Karpas-422 (cell line): ENCODE measurements around the gene CACNA2D3. TPM values are rescaled to one million over a fixed set of nuclear protein-coding genes. Genes with fewer than 3 reads are reported as not detected.
A peak's percentile ranks its signal among the peaks of the same experiment; 100 is the strongest.

Experiments used
- DNase-seq: peaks from one replicate; pipeline ENCODE4 v3.0.0-alpha.2; 2015
- H2AFZ ChIP-seq: fragments of 200-600 bp; sonication (generic); 2 replicates; pipeline ENCODE4 v1.6.1; 2014; ENCODE audit warnings: antibody characterized with exemption, low read length, mixed read lengths
- H3K27ac ChIP-seq: fragments of 200-600 bp; sonication (generic); 2 replicates; pipeline ENCODE4 v1.5.1; 2014; ENCODE audit warnings: mild to moderate bottlenecking, low read length, moderate library complexity
- H3K27me3 ChIP-seq: fragments of 200-600 bp; sonication (generic); 2 replicates; pipeline ENCODE4 v1.6.1; 2014; ENCODE audit warnings: low read length, mixed read lengths
- H3K36me3 ChIP-seq: fragments of 200-600 bp; sonication (generic); 2 replicates; pipeline ENCODE4 v1.6.1; 2014; ENCODE audit warnings: low read length, mixed read lengths; ENCODE audit not compliant: insufficient read depth
- H3K4me1 ChIP-seq: fragments of 200-600 bp; sonication (generic); 2 replicates; pipeline ENCODE4 v1.6.1; 2014; ENCODE audit warnings: mild to moderate bottlenecking, low read length, mixed read lengths
- H3K4me2 ChIP-seq: fragments of 200-600 bp; sonication (generic); 2 replicates; pipeline ENCODE4 v1.6.1; 2014; ENCODE audit warnings: low read length, low read depth, mild to moderate bottlenecking; ENCODE audit not compliant: poor library complexity, severe bottlenecking
- H3K4me3 ChIP-seq: fragments of 200-600 bp; sonication (generic); 2 replicates; pipeline ENCODE4 v1.5.1; 2014; ENCODE audit warnings: mild to moderate bottlenecking, antibody characterized with exemption, low read length, mixed read lengths
- H3K79me2 ChIP-seq: fragments of 200-600 bp; sonication (generic); 2 replicates; pipeline ENCODE4 v1.6.1; 2014; ENCODE audit warnings: mild to moderate bottlenecking, low read length, mixed read lengths
- H3K9ac ChIP-seq: fragments of 200-600 bp; sonication (generic); 2 replicates; pipeline ENCODE4 v1.6.0; 2014; ENCODE audit warnings: low read length
- H3K9me2 ChIP-seq: fragments of 200-600 bp; sonication (generic), shearing (Covaris generic); replicated peaks from 2 replicates; pipeline ENCODE4 v1.6.0; 2014; ENCODE audit warnings: mild to moderate bottlenecking, low read length, moderate library complexity; ENCODE audit not compliant: insufficient read depth
- H3K9me3 ChIP-seq: fragments of 300-700, 200-600 bp; sonication (generic); 2 replicates; pipeline ENCODE4 v1.6.1; 2014; ENCODE audit warnings: low read length, mixed read lengths
- H4K20me1 ChIP-seq: fragments of 200-600 bp; sonication (generic); 2 replicates; pipeline ENCODE4 v1.6.1; 2014; ENCODE audit warnings: mild to moderate bottlenecking, antibody characterized with exemption, low read length, low read depth; ENCODE audit not compliant: insufficient read depth
- total RNA-seq: library from RNA; depleted of rRNA; stranded (reverse); fragments of >200 nt; shearing (Covaris generic); gene quantifications from 2 replicates; pipeline ENCODE4 v1.2.3, GENCODE V29; 2014; ENCODE audit warnings: low replicate concordance

Gene CACNA2D3
- total RNA-seq, 1 experiment from 2014 or later: not detected

GRCh38 chr3:54899273-54899672, 776.9 kb downstream of the CACNA2D3 start:
- no peak for DNase-seq
- Histone ChIP-seq H3K9me2 (no peaks in the 10 kb centered on the region), H3K9me3 (no peaks in the 10 kb centered on the region), H3K27ac (no peak overlapping the region), H3K79me2 (no peaks in the 10 kb centered on the region), H3K4me1 (no peaks in the 10 kb centered on the region), H3K4me3 (no peak overlapping the region), H3K9ac (no peak overlapping the region), H3K36me3 (no peaks in the 10 kb centered on the region), H2AFZ (no peak overlapping the region), H3K4me2 (no peak overlapping the region), H4K20me1 (no peaks in the 10 kb centered on the region), H3K27me3 (no peaks in the 10 kb centered on the region)

DNA sequence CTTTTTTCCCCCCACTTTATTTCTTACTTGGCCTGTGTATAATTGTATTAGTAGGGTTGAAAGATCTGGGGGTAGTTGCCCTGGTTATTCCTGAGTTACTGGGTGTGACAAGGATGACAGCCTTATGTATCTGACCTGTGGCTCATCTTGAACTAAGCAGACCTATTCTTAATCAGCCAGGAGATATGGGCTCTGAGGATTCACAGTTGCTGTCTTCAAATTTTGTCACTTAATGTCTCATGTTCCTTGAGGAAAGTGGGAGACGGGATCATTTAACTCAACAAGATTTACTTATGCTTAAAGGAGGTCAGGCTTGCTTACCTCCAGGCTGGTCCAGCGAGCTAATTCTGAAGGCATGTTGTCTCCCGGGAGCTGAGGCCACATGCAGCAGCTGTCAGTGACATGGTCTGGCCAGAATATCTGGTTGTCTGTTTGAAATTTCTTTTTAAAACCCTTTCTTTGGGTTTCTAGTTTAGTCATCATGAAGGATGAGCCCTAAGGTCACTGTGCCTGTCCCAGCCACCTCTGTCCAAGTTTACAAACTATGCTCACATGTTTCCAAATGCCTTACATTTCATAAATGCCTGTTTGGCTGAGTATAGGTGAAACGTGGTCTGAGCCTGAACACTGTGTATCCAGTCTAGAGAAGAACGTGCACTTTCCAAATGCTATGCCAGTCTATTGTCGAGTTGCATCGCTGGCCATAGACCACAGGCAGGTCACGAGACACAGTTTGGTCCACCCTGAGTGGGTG, 778.7 kb downstream of the CACNA2D3 start:
- no peaks in the 10 kb centered on the region for H3K27me3 ChIP-seq
- no peaks in the 10 kb centered on the region for H3K9me2 ChIP-seq
- no peaks in the 10 kb centered on the region for H4K20me1 ChIP-seq
- no peak overlapping the region for H3K4me2 ChIP-seq
- H3K9me3 ChIP-seq: no peaks in the 10 kb centered on the region
- H3K4me1 ChIP-seq: no peaks in the 10 kb centered on the region
- H2AFZ ChIP-seq: no peak overlapping the region
- DNase-seq: no peak
- H3K9ac ChIP-seq: no peak overlapping the region
- no peaks in the 10 kb centered on the region for H3K36me3 ChIP-seq
- H3K79me2 ChIP-seq: no peaks in the 10 kb centered on the region
- H3K4me3 ChIP-seq: no peak overlapping the region
- H3K27ac ChIP-seq: no peak overlapping the region

- Histone ChIP-seq H3K9me3 (no peaks in the 10 kb centered on the region), H3K4me1 (no peaks in the 10 kb centered on the region), H3K9me2 (no peaks in the 10 kb centered on the region), H3K4me3 (no peak overlapping the region), H3K79me2 (no peaks in the 10 kb centered on the region), H3K27ac (no peak overlapping the region), H3K27me3 (no peaks in the 10 kb centered on the region), H2AFZ (no peak overlapping the region), H3K36me3 (no peaks in the 10 kb centered on the region), H3K4me2 (no peak overlapping the region), H4K20me1 (no peaks in the 10 kb centered on the region), H3K9ac (no peak overlapping the region)
- DNase-seq: no peak
These were observed 779.7 kb downstream of the CACNA2D3 start for GRCh38 chr3:54901906-54902685.

DNA sequence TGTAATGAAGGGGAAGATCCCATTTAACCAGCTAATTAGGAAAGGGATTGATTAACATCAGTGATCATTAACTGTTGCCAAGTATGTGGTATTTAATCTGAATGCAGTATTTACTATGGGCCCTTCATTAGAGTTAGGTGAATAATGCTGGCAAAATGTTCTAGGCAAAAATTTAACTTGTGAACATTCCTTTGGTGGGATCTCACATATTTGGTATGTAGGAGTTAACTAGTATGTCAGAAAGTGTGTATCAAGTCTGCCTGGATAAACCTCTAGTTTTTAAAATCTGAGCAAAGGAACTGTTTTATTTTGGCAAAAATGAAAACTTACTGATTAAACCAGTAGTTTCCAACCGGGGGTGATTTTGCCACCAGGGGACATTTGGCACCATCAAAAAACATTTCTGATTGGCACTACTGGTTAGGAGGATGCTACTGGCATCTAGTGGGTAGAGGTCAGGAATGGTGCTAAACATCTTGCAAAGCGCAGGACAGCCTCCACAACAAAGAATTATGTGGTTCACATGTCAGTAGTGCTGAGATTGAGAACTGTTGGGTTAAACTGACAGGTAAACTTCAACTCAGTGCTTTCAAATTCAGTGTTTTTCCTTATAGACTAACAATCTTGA, 783.0 kb downstream of the CACNA2D3 start:
- H3K9ac ChIP-seq: no peak overlapping the region
- H3K27ac ChIP-seq: no peak overlapping the region
- H2AFZ ChIP-seq: no peak overlapping the region
- H3K4me3 ChIP-seq: no peak overlapping the region
- no peaks in the 10 kb centered on the region for H3K79me2 ChIP-seq
- no peaks in the 10 kb centered on the region for H3K9me3 ChIP-seq
- H3K36me3 ChIP-seq: no peaks in the 10 kb centered on the region
- H4K20me1 ChIP-seq: no peaks in the 10 kb centered on the region
- 0 out of 2 replicates have a peak, but pooled peaks cover 2% of the 10 kb centered on the region for H3K27me3 ChIP-seq
- peak; percentile 36 for DNase-seq
- no peaks in the 10 kb centered on the region for H3K9me2 ChIP-seq
- no peak overlapping the region for H3K4me2 ChIP-seq
- H3K4me1 ChIP-seq: no peaks in the 10 kb centered on the region

GRCh38 chr3:54905920-54906319, 783.6 kb downstream of the CACNA2D3 start:
- Histone ChIP-seq H3K36me3 (no peaks in the 10 kb centered on the region), H3K79me2 (no peaks in the 10 kb centered on the region), H2AFZ (no peak overlapping the region), H3K4me1 (no peaks in the 10 kb centered on the region), H3K27me3 (0 out of 2 replicates have a peak, but pooled peaks cover 2% of the 10 kb centered on the region), H3K9ac (no peak overlapping the region), H3K4me2 (no peak overlapping the region), H3K4me3 (no peak overlapping the region), H3K9me3 (no peaks in the 10 kb centered on the region), H3K9me2 (no peaks in the 10 kb centered on the region), H4K20me1 (no peaks in the 10 kb centered on the region), H3K27ac (no peak overlapping the region)
- DNase-seq: peak; percentile 5

DNA sequence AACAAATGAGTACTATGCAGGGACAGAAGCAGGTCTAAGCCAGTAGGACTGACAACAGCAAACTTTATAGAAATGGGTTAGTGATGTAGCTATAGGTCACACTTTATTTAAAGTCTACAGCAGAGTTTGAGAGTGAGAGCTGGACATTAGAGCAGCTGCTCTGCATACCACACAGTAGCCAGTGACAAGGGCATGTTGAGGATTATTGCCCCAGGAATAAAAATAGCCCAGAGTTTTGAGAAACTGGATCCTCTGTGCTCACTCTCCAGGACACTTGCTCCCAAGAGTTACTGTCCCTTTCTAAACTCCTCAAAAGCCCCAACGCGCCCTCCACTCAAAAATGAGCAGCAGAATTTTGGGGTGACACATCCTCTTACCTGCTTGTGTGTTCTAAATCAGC, 784.4 kb downstream of the CACNA2D3 start:
- Histone ChIP-seq H3K36me3 (no peaks in the 10 kb centered on the region), H3K4me2 (no peak overlapping the region), H3K9me3 (no peaks in the 10 kb centered on the region), H3K27ac (no peak overlapping the region), H3K4me1 (no peaks in the 10 kb centered on the region), H2AFZ (no peak overlapping the region), H3K79me2 (no peaks in the 10 kb centered on the region), H3K4me3 (no peak overlapping the region), H3K27me3 (0 out of 2 replicates have a peak, but pooled peaks cover 2% of the 10 kb centered on the region), H4K20me1 (no peaks in the 10 kb centered on the region), H3K9me2 (no peaks in the 10 kb centered on the region), H3K9ac (no peak overlapping the region)
- peak; percentile 10 for DNase-seq

GRCh38 chr3:54909191-54909590, 786.8 kb downstream of the CACNA2D3 start:
- no peaks in the 10 kb centered on the region for H3K36me3 ChIP-seq
- no peak overlapping the region for H2AFZ ChIP-seq
- H3K27ac ChIP-seq: no peak overlapping the region
- H3K9me3 ChIP-seq: no peaks in the 10 kb centered on the region
- H3K79me2 ChIP-seq: no peaks in the 10 kb centered on the region
- no peak overlapping the region for H3K4me2 ChIP-seq
- no peaks in the 10 kb centered on the region for H3K9me2 ChIP-seq
- H3K9ac ChIP-seq: no peak overlapping the region
- H4K20me1 ChIP-seq: no peaks in the 10 kb centered on the region
- peak; percentile 19 for DNase-seq
- H3K27me3 ChIP-seq: 0 out of 2 replicates have a peak, but pooled peaks cover 2% of the 10 kb centered on the region
- no peaks in the 10 kb centered on the region for H3K4me1 ChIP-seq
- no peak overlapping the region for H3K4me3 ChIP-seq

GRCh38 chr3:54914180-54914579, 791.8 kb downstream of the CACNA2D3 start:
- H2AFZ ChIP-seq: no peak overlapping the region
- H3K4me1 ChIP-seq: no peaks in the 10 kb centered on the region
- no peak overlapping the region for H3K4me3 ChIP-seq
- no peaks in the 10 kb centered on the region for H3K9me3 ChIP-seq
- DNase-seq: peak; percentile 2
- H3K27me3 ChIP-seq: 0 out of 2 replicates have a peak, but pooled peaks cover 2% of the 10 kb centered on the region
- no peaks in the 10 kb centered on the region for H3K79me2 ChIP-seq
- no peaks in the 10 kb centered on the region for H4K20me1 ChIP-seq
- no peaks in the 10 kb centered on the region for H3K36me3 ChIP-seq
- no peaks in the 10 kb centered on the region for H3K9me2 ChIP-seq
- H3K9ac ChIP-seq: no peak overlapping the region
- H3K4me2 ChIP-seq: no peak overlapping the region
- H3K27ac ChIP-seq: no peak overlapping the region
